ENCODE measurements around the gene MBLAC2.

- TF ChIP-seq CTCF (conservative IDR thresholded peaks at IDR 0.05) (no peak), EZH2 (IDR thresholded peaks at IDR 0.05; ENCODE audit: low read depth) (no peak)
Measured at GRCh38 chr5:90506221-90506620, 31.6 kb upstream of the MBLAC2 start.

Data from PC-9 (cell line).